HG03039 (cell line): ENCODE results near the gene LRRC75A.
"Not testable (repeated sequence)": the region's sequence is repeated elsewhere in the genome, so short reads cannot be mapped to it uniquely, and the experiment has no call there.

Source experiments
- ATAC-seq: cut with Tn5 transposase; IDR thresholded peaks from one replicate; pipeline ENCODE4 v1.9.1; 2021; ENCODE audit warnings: mild to moderate bottlenecking, moderate library complexity; ENCODE audit not compliant: unreplicated experiment

The LRRC75A gene

DNA sequence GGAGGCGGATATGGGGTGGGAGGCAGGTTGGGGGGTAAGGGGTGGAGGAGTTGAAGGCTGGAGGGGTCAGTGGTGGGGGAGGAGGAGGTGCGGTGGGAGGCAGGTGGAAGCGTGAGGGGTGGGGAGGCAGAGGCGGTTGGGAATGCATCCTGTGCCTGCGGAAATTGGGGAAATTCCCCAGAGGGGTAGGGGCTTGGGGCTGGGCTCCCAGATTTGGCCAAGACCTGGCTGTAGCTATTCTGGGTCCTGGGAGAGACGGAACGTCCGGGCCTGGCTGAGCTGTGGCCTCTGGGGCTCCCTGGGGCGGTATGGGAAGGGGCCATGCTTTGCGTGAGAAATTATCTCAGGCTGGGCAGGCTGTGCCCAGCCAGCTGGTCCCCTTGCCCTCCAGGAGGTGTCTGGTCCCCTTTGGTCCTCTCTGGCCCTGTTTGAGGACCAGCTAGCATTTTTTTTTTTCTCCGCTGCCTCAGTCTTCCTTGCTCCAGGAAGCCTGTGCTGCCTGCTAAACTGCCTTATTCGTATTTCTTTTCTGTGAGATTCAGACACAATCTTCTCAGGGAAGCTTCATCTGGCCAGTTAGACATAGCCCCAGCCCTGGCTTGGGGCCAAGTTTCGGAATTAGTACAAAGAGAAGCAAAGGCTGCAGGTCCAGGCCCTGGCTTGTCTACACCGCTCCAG, 83.9 kb downstream of the LRRC75A start:
- peak; percentile 73 for ATAC-seq

- ATAC-seq: no peak
Measured at GRCh38 chr17:16406742-16407674, 85.0 kb downstream of the LRRC75A start.

- ATAC-seq: not testable (repeated sequence)
Measured at GRCh38 chr17:16403847-16404246, 88.1 kb downstream of the LRRC75A start.

DNA sequence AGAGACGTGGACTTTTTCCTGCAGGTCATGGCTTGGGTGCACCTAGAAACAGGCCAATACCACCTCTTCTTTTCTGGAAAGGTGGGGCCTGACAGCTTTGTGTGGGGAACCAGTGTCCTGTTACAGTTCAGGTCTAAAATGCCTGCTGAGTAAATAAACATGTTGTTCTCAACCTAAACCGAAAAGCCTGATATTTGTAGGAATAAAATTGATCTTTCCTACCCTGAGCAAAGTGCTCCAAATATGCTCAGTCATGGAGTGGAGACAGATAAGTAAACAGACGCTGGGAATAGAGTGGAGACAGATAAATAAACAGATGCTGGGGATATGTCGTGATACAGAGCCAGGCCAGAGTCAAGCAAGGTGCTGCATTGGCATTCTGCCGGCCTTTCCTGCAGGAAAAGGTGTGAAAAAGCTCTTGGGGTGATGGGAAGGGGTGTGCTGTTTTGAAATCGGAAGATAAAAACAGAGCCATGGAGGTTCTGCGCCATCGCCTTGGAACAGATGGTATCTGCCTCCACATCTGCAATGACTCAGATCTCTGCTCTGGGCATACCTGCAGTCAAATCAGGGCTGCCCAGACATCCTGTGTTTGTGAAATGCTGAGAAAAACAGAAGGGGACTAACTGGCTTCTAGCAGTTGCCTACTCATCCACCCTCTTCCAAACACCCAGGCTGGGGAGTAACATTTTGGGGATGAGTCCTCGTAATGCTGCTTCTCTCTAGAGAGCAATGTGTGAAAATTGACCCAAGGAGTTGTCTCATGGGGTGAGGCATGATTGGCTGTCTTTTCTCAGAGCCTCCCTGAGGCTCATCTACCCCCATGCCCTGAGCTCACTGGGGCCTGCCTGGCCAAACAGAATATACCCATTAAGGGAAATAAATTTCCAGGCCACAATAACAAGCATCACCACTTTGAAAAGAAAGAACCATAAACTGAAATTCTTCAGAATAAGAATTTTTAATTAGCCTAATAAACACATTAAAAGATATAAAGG, 93.4 kb downstream of the LRRC75A start:
- peak; percentile 58 for ATAC-seq

GRCh38 chr17:16396693-16397092, 95.3 kb downstream of the LRRC75A start:
- ATAC-seq: not testable (repeated sequence)

GRCh38 chr17:16395887-16396286, 96.1 kb downstream of the LRRC75A start:
- ATAC-seq: not testable (repeated sequence)

- ATAC-seq: not testable (repeated sequence)
Measured at GRCh38 chr17:16392491-16392890, 99.5 kb downstream of the LRRC75A start.
